ENCODE measurements around the gene ABHD5.

Gene ABHD5

DNA sequence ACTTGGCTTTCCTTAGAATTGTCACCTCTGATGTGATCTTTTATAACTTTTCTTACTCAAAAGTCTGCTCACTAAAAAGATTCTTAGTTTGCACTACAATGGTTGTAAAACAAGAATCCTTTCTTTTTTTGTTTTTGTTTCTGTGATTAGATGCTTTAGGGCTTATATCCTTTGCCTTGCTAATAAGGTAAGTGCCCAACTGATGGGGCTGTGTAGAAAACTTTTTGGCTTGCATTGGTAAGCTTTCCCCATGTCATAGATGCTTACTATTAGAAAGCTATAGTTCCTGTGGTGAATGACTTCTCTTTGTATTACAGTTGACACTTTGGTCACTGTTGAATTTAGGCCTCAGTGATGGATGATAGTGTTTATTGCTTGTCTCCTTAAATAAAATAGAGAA, 5.1 kb downstream of the ABHD5 start:
- Histone ChIP-seq H3K4me3 (ENCODE audit: low read length) (no peak overlapping the region), H3K27ac (ENCODE audit: low read depth, low read length) (no peak overlapping the region), H3K27me3 (ENCODE audit: insufficient read depth, low read length) (no peaks in the 10 kb centered on the region), H3K4me1 (ENCODE audit: insufficient read depth, low read length) (peaks cover 40% of the 10 kb centered on the region), H3K36me3 (ENCODE audit: insufficient read depth, low read length) (0 out of 2 replicates have a peak, but pooled peaks cover 1% of the 10 kb centered on the region), H3K9me3 (ENCODE audit: insufficient read depth, low read depth, low read length) (no peaks in the 10 kb centered on the region), H3K9ac (ENCODE audit: low read depth, low read length) (no peak overlapping the region)

DNA sequence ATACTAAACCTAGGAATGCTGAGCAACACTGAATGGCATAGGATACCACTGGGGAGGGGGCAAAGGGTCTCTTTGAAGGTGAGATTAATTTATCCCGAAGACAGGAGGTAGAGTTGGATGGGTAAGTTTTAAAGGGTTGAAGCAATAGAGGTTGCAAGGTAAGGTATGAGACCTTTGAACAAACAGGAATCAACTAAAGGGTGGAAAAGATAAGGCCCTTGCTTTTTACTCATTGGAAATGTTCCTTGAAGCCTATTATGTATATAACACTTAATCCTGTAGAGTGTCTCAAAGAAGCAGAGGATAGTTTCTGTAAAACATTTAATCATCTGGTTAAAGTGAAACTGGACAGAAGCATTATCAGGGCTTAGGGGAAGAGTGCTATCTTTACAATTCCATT, 5.7 kb downstream of the ABHD5 start:
- H3K27me3 ChIP-seq (ENCODE audit: insufficient read depth, low read length): no peaks in the 10 kb centered on the region
- H3K27ac ChIP-seq (ENCODE audit: low read depth, low read length): no peak overlapping the region
- H3K9me3 ChIP-seq (ENCODE audit: insufficient read depth, low read depth, low read length): no peaks in the 10 kb centered on the region
- 0 out of 2 replicates have a peak, but pooled peaks cover 5% of the 10 kb centered on the region for H3K36me3 ChIP-seq (ENCODE audit: insufficient read depth, low read length)
- no peak overlapping the region for H3K4me3 ChIP-seq (ENCODE audit: low read length)
- no peak overlapping the region for H3K9ac ChIP-seq (ENCODE audit: low read depth, low read length)
- 82% methylated on average over 1 of the region's 1 CpG for WGBS
- peaks cover 40% of the 10 kb centered on the region for H3K4me1 ChIP-seq (ENCODE audit: insufficient read depth, low read length)

DNA sequence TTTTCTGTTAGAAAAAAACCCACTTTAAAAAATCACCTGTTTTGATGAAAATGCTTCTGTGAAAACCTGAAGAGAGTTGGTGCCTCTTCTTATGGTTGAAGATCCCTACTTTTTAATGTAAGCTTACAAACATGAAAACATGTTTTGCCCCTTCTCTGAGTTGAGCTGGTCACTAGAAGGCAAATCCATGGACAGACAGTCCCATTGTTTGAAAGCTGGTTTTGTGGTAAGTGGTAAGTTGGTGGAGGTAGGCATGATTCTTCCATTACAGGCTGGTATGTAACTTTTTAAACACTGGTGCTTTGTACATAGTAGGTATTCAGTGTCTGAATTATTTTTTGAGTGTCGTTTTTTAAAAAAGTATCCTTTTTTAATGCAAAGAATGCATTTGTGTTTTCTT, 6.1 kb downstream of the ABHD5 start:
- WGBS: 86% methylated on average over 1 of the region's 1 CpG
- Histone ChIP-seq H3K27me3 (ENCODE audit: insufficient read depth, low read length) (no peaks in the 10 kb centered on the region), H3K27ac (ENCODE audit: low read depth, low read length) (no peak overlapping the region), H3K9me3 (ENCODE audit: insufficient read depth, low read depth, low read length) (no peaks in the 10 kb centered on the region), H3K4me1 (ENCODE audit: insufficient read depth, low read length) (peaks cover 36% of the 10 kb centered on the region), H3K36me3 (ENCODE audit: insufficient read depth, low read length) (peaks cover 9% of the 10 kb centered on the region; the same call in 1 of the 2 replicates), H3K4me3 (ENCODE audit: low read length) (no peak overlapping the region), H3K9ac (ENCODE audit: low read depth, low read length) (no peak overlapping the region)

DNA sequence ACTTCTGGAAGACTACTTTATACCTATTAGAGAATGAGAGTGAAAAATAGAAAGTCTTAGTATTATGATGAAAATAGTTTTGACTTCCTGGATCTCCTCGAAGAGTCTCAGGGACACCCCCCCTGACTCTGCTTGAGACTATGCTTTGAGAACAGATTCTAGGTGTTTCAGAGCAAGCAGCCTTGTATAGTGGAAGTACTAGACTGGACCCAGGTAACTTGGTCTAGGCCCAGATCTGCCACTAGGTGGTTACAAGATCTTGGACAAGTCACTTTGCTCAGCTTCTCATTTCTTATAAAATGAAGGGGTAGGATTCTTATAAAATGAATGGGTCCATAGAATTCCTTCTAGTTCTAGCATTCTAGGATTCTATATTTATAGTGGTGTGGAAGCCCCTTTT, 9.1 kb downstream of the ABHD5 start:
- Histone ChIP-seq H3K9ac (ENCODE audit: low read depth, low read length) (no peak overlapping the region), H3K27me3 (ENCODE audit: insufficient read depth, low read length) (no peaks in the 10 kb centered on the region), H3K9me3 (ENCODE audit: insufficient read depth, low read depth, low read length) (no peaks in the 10 kb centered on the region), H3K27ac (ENCODE audit: low read depth, low read length) (no peak overlapping the region), H3K4me1 (ENCODE audit: insufficient read depth, low read length) (peaks cover 27% of the 10 kb centered on the region), H3K36me3 (ENCODE audit: insufficient read depth, low read length) (peaks cover 14% of the 10 kb centered on the region; the same call in 1 of the 2 replicates), H3K4me3 (ENCODE audit: low read length) (no peak overlapping the region)
- 53% methylated on average over 1 of the region's 1 CpG for WGBS

DNA sequence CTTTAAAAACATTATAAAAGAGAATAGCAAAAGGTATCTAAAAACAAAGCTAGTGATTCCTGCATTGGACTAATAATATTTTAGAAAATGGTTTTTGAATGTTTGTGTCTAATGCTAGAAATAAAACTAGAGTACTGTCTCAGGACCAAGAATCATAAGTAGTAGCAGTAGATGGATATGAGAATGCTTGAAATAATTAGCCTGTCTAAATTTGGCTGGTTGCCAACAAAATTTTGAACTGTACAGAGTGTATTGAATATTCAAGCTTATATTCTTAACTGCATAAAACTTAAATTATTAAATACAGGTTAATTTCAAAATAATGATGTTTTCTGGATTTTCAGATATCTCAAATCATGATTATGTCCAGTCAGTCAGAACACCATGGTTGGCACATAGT, 14.0 kb downstream of the ABHD5 start:
- no peak overlapping the region for H3K27ac ChIP-seq (ENCODE audit: low read depth, low read length)
- no peaks in the 10 kb centered on the region for H3K4me1 ChIP-seq (ENCODE audit: insufficient read depth, low read length)
- H3K27me3 ChIP-seq (ENCODE audit: insufficient read depth, low read length): no peaks in the 10 kb centered on the region
- peaks cover 14% of the 10 kb centered on the region; the same call in 1 of the 2 replicates for H3K36me3 ChIP-seq (ENCODE audit: insufficient read depth, low read length)
- no peak overlapping the region for H3K4me3 ChIP-seq (ENCODE audit: low read length)
- no peaks in the 10 kb centered on the region for H3K9me3 ChIP-seq (ENCODE audit: insufficient read depth, low read depth, low read length)
- H3K9ac ChIP-seq (ENCODE audit: low read depth, low read length): no peak overlapping the region

DNA sequence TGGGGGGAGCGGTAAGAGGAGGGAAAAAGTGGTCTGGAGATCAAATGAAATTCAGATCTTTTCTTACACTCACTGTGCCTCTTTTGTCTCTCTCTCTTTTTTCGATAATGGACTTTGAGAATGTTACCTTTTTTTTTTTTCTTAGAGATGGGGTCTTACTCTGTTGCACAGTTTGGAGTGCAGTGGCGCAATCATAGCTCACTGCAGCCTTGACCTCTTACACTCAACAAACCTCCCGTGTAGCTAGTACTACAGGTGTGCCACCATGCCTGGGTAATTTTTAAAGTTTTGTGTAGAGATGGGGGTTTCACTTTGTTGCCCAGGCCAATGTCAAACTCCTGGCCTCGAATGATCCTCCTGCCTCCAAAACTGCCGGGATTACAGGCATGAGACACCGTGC, 15.6 kb downstream of the ABHD5 start:
- WGBS: 77% methylated on average over 6 of the region's 7 CpGs

DNA sequence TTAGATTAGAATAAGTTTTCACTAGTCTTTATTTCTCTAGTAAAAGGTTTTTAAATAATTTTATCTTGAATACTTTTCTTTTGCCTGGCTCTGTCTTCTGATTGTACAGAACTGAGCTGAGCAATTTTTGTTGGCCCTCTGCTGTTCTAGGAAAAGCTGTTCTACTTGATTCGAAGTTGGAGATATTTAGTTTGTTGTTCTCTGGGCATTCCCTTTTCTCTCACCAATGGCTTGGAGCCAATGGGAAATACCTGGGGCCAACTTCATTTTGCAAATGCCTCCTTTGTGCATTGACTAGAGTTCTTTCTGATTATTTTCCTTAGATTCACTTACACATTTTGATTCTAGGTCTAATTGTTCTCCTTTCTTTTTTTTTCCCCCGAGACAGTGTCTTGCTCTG, 16.5 kb downstream of the ABHD5 start:
- peaks cover 10% of the 10 kb centered on the region for H3K36me3 ChIP-seq (ENCODE audit: insufficient read depth, low read length)
- no peak overlapping the region for H3K9ac ChIP-seq (ENCODE audit: low read depth, low read length)
- no peak overlapping the region for H3K27ac ChIP-seq (ENCODE audit: low read depth, low read length)
- no peaks in the 10 kb centered on the region for H3K9me3 ChIP-seq (ENCODE audit: insufficient read depth, low read depth, low read length)
- no peak overlapping the region for H3K4me3 ChIP-seq (ENCODE audit: low read length)
- H3K4me1 ChIP-seq (ENCODE audit: insufficient read depth, low read length): no peaks in the 10 kb centered on the region
- H3K27me3 ChIP-seq (ENCODE audit: insufficient read depth, low read length): no peaks in the 10 kb centered on the region
- 97% methylated on average over 2 of the region's 2 CpGs for WGBS

More for the DNA sequence above, 15.6 kb downstream of the ABHD5 start:
- peaks cover 9% of the 10 kb centered on the region; the same call in 1 of the 2 replicates for H3K36me3 ChIP-seq (ENCODE audit: insufficient read depth, low read length)
- no peaks in the 10 kb centered on the region for H3K27me3 ChIP-seq (ENCODE audit: insufficient read depth, low read length)
- H3K9ac ChIP-seq (ENCODE audit: low read depth, low read length): no peak overlapping the region
- no peaks in the 10 kb centered on the region for H3K9me3 ChIP-seq (ENCODE audit: insufficient read depth, low read depth, low read length)
- H3K4me1 ChIP-seq (ENCODE audit: insufficient read depth, low read length): no peaks in the 10 kb centered on the region
- no peak overlapping the region for H3K27ac ChIP-seq (ENCODE audit: low read depth, low read length)
- no peak overlapping the region for H3K4me3 ChIP-seq (ENCODE audit: low read length)

DNA sequence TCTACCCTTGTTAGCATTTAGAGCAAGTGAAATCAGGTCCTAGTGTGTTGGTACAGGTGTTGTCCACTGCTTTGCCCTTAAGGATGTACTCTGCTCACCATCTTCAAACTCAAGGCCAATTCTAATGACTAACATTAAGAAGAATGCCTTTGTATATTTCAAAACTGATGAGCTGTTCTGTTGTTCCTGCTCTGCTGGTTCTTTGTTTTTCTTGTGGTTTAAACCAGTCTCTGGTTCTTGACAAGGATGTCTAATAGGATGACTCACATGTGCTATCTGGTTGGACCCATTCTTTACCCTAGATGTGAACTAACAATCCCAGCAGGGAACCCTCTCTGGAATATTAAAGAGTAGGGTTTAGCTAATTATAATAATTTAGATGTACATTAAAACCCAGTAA, 17.3 kb downstream of the ABHD5 start:
- H3K27ac ChIP-seq (ENCODE audit: low read depth, low read length): no peak overlapping the region
- peaks cover 14% of the 10 kb centered on the region for H3K36me3 ChIP-seq (ENCODE audit: insufficient read depth, low read length)
- no peaks in the 10 kb centered on the region for H3K4me1 ChIP-seq (ENCODE audit: insufficient read depth, low read length)
- H3K4me3 ChIP-seq (ENCODE audit: low read length): no peak overlapping the region
- no peak overlapping the region for H3K9ac ChIP-seq (ENCODE audit: low read depth, low read length)
- H3K9me3 ChIP-seq (ENCODE audit: insufficient read depth, low read depth, low read length): no peaks in the 10 kb centered on the region
- no peaks in the 10 kb centered on the region for H3K27me3 ChIP-seq (ENCODE audit: insufficient read depth, low read length)

DNA sequence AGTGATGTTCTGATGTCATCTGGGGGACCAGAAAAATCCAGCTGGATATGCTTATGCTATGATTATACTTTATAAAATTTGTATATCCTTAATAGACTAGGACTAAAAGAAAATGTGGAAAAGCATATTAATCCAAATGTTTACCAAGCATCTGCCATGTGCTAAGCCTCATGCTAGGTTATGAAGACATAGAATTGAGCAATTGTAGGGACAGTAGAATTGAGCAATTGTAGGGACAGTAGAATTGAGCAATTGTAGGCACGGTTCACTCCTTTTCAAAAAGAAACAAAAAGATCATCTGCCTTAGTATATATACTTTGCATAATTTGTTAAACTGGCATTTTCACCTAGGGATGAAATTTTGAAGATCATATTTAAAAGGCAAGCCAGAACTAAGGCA, 18.3 kb downstream of the ABHD5 start:
- Histone ChIP-seq H3K4me3 (ENCODE audit: low read length) (no peak overlapping the region), H3K27ac (ENCODE audit: low read depth, low read length) (no peak overlapping the region), H3K36me3 (ENCODE audit: insufficient read depth, low read length) (peaks cover 19% of the 10 kb centered on the region), H3K9ac (ENCODE audit: low read depth, low read length) (no peak overlapping the region), H3K27me3 (ENCODE audit: insufficient read depth, low read length) (no peaks in the 10 kb centered on the region), H3K4me1 (ENCODE audit: insufficient read depth, low read length) (no peaks in the 10 kb centered on the region), H3K9me3 (ENCODE audit: insufficient read depth, low read depth, low read length) (no peaks in the 10 kb centered on the region)
- WGBS: 80% methylated on average over 1 of the region's 1 CpG

DNA sequence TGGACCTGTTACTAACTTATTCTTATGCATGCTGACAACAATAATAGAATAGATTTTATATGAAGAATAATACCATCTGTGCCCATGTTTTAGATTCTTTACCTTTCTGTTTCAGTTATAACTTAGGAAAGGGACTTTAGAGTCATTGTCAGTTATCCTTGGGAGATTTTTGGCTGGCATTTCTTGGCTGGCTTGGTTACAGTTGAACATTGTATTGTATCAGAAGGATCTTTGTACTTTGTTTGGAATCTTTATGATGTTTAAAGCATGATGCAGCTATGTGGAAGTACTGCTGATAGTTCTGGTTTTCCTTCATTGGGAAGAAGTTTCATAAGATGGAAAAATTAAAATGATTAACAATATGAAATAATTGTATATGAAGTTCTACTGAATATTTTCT, 19.9 kb downstream of the ABHD5 start:
- H3K4me1 ChIP-seq (ENCODE audit: insufficient read depth, low read length): no peaks in the 10 kb centered on the region
- H3K4me3 ChIP-seq (ENCODE audit: low read length): no peak overlapping the region
- H3K27ac ChIP-seq (ENCODE audit: low read depth, low read length): no peak overlapping the region
- H3K27me3 ChIP-seq (ENCODE audit: insufficient read depth, low read length): no peaks in the 10 kb centered on the region
- no peaks in the 10 kb centered on the region for H3K9me3 ChIP-seq (ENCODE audit: insufficient read depth, low read depth, low read length)
- H3K9ac ChIP-seq (ENCODE audit: low read depth, low read length): no peak overlapping the region
- peaks cover 26% of the 10 kb centered on the region for H3K36me3 ChIP-seq (ENCODE audit: insufficient read depth, low read length)

DNA sequence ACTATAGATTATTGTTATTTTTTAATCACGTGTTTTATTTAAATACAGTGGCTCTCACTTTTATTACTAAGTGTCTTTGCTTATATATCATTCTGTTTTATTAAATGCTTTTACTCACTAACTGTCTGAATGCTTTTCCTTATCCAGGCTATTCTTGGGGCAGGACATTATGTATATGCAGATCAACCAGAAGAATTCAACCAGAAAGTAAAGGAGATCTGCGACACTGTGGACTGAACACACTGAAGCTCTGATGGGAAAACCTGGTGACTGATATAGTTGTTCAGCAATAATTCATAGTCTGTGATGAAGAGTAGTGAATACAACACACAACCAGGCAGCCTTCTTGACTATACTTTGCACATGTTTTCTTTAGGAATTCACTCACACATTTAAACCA, 27.6 kb downstream of the ABHD5 start:
- H3K4me1 ChIP-seq (ENCODE audit: insufficient read depth, low read length): no peaks in the 10 kb centered on the region
- H3K9me3 ChIP-seq (ENCODE audit: insufficient read depth, low read depth, low read length): no peaks in the 10 kb centered on the region
- 87% methylated on average over 1 of the region's 2 CpGs for WGBS
- H3K9ac ChIP-seq (ENCODE audit: low read depth, low read length): no peak overlapping the region
- no peak overlapping the region for H3K27ac ChIP-seq (ENCODE audit: low read depth, low read length)
- H3K36me3 ChIP-seq (ENCODE audit: insufficient read depth, low read length): peaks cover 24% of the 10 kb centered on the region
- H3K27me3 ChIP-seq (ENCODE audit: insufficient read depth, low read length): no peaks in the 10 kb centered on the region
- H3K4me3 ChIP-seq (ENCODE audit: low read length): no peak overlapping the region

DNA sequence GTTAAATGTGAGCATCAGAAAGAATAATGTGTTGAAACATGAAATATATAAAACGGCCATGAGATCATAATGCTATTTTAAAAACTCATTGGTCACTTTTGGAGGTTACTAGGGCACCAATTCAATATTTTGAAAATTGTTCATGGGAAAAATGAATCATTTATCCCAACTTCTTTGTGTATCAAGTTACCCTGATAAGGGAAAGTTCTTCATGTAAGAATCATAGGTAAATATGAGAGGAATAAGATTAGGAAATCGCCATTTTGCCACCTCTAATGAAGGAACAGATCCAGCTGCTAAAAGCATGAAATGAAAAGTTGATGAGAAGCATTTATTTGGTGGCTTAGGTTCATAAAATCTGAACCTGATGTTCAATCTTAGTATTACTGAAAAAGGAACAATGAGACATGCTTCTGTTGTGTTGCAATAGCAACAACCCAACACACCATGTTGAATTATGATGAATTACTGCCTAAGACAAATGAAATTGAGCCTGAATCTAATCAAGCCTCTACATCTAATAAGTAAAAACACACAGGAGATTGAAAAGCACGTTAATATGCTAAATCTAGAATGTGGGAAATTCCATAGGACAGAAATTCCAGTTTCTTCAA, 32.5 kb downstream of the ABHD5 start:
- Histone ChIP-seq H3K4me3 (ENCODE audit: low read length) (no peak overlapping the region), H3K9me3 (ENCODE audit: insufficient read depth, low read depth, low read length) (no peaks in the 10 kb centered on the region), H3K27me3 (ENCODE audit: insufficient read depth, low read length) (no peaks in the 10 kb centered on the region), H3K4me1 (ENCODE audit: insufficient read depth, low read length) (no peaks in the 10 kb centered on the region; the same call in 1 of the 2 replicates), H3K36me3 (ENCODE audit: insufficient read depth, low read length) (peaks cover 15% of the 10 kb centered on the region; the same call in 1 of the 2 replicates), H3K9ac (ENCODE audit: low read depth, low read length) (no peak overlapping the region), H3K27ac (ENCODE audit: low read depth, low read length) (no peak overlapping the region)
- 100% methylated on average over 1 of the region's 3 CpGs for WGBS
